HG03432 (cell line): Measurements from ENCODE around the gene JAM3.

Experiments
- ATAC-seq: cut with Tn5 transposase; IDR thresholded peaks from one replicate; pipeline ENCODE4 v1.9.1; 2021; ENCODE audit warnings: mild to moderate bottlenecking, moderate library complexity; ENCODE audit not compliant: unreplicated experiment

JAM3 gene

DNA sequence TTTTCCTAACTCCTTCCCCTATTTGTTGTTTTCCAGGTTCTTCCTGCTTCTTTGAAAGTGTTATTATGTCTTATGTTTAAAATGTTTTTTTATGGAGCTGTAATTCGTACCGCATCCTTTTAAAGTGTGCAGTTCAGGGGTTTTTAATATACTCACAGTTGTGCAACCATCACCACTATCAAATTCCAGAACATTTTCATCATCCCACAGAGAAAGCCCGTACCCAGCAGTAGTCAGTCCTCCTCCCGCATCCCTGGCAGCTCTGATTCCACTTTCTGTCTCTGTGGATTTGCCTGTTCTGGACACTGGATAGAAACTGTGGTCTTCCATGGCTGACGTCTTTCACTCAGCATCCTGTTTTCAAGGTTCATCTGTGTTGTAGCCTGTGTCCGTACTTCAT, 73.7 kb downstream of the JAM3 start:
- no peak for ATAC-seq

DNA sequence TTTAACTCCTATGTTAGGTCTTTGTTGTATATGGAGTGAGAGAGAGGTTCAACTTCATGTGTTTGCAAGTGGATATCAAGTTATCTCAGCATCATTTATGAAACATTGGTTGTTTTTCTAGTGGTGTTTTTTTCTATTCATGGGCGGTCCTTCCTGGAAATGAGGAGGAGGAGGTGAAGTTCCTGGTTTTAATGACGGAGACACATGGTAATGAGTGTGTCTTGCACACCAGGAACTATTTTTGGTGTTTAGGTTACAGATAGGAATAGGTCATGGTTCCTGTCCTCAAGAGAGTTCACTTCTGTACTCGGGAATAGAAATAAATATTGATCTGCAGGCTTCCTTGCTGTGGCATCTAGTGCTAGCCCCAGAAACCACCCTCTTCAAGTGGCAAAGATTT, 74.9 kb downstream of the JAM3 start:
- no peak for ATAC-seq

DNA sequence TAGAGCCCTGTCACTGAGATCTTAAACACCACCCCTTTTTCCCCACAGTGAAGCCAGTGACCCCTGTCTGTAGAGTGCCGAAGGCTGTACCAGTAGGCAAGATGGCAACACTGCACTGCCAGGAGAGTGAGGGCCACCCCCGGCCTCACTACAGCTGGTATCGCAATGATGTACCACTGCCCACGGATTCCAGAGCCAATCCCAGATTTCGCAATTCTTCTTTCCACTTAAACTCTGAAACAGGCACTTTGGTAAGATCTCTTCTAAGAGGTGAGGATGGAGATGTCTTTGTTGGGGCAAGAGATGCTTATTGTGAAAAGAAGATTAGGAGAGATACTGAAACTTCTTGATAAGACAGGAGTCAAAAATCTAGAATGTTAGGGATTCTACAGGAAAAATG, 75.9 kb downstream of the JAM3 start:
- no peak for ATAC-seq

DNA sequence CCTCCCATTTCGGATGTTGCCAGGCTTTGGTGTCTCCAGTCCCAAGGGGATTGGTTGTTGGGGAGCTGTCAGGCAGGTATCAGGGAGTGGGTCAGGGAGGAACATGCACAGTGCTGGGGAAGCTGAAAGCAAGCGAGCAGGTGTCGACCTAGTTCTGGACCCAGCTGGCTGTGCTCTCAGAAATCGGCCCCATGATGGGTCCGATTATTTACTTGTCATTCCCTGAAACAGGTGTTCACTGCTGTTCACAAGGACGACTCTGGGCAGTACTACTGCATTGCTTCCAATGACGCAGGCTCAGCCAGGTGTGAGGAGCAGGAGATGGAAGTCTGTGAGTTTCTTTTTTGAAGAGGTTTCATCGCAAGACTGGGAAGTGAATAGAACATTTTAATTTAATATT, 76.8 kb downstream of the JAM3 start:
- no peak for ATAC-seq

DNA sequence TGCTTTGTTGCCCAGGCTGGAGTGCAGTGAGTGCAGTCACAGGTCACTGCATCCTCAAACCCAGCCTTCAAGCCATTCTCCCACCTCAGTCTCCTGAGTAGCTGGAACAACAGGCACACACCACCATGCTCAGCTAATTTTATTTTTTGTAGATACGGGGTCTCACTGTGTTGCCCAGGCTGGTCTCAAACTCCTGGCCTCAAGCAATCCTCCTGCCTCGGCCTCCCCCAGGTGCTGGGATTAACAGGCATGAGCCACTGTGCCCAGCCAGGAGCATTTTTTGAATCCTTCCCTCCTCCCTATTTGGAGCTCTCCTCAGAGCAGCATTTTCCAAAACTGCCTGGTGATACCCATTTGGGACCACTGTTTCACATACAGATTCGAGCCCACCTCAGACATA, 77.7 kb downstream of the JAM3 start:
- ATAC-seq = no peak

DNA sequence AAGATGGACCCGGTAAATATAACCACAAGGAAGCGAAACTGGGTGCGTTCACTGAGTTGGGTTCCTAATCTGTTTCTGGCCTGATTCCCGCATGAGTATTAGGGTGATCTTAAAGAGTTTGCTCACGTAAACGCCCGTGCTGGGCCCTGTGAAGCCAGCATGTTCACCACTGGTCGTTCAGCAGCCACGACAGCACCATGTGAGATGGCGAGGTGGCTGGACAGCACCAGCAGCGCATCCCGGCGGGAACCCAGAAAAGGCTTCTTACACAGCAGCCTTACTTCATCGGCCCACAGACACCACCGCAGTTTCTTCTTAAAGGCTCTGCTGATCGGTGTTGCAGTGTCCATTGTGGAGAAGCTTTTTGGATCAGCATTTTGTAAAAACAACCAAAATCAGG, 80.5 kb downstream of the JAM3 start:
- no peak for ATAC-seq

DNA sequence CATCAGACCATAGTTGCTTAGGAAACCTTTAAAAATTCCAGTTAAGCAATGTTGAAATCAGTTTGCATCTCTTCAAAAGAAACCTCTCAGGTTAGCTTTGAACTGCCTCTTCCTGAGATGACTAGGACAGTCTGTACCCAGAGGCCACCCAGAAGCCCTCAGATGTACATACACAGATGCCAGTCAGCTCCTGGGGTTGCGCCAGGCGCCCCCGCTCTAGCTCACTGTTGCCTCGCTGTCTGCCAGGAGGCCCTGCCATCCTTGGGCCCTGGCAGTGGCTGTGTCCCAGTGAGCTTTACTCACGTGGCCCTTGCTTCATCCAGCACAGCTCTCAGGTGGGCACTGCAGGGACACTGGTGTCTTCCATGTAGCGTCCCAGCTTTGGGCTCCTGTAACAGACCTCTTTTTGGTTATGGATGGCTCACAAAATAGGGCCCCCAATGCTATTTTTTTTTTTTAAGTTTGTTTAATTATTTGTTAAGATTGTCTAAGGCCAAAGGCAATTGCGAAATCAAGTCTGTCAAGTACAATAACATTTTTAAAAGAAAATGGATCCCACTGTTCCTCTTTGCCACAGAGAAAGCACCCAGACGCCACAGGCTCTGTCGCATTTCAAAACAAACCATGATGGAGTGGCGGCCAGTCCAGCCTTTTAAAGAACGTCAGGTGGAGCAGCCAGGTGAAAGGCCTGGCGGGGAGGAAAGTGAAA, 81.5 kb downstream of the JAM3 start:
- ATAC-seq = no peak

DNA sequence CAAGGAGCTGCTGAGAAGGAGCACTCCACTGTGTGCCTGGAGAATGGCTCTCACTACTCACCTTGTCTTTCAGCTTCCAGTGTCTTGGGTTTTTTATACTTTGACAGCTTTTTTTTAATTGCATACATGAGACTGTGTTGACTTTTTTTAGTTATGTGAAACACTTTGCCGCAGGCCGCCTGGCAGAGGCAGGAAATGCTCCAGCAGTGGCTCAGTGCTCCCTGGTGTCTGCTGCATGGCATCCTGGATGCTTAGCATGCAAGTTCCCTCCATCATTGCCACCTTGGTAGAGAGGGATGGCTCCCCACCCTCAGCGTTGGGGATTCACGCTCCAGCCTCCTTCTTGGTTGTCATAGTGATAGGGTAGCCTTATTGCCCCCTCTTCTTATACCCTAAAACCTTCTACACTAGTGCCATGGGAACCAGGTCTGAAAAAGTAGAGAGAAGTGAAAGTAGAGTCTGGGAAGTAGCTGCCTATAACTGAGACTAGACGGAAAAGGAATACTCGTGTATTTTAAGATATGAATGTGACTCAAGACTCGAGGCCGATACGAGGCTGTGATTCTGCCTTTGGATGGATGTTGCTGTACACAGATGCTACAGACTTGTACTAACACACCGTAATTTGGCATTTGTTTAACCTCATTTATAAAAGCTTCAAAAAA, 82.3 kb downstream of the JAM3 start:
- ATAC-seq = no peak

DNA sequence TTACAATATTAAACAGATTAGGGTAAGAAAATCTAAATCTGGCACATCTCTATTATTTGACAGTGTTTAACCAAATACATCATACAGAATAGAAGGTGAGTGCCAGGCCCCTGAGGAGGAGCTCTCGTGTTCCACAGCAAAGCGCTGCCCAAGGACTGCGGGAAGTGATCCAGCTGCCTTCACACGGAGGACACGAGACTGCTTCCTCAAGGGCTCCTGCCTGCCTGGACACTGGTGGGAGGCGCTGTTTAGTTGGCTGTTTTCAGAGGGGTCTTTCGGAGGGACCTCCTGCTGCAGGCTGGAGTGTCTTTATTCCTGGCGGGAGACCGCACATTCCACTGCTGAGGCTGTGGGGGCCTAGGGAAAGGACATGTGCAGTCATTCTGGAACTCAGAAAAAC, 83.8 kb downstream of the JAM3 start:
- ATAC-seq = no peak

DNA sequence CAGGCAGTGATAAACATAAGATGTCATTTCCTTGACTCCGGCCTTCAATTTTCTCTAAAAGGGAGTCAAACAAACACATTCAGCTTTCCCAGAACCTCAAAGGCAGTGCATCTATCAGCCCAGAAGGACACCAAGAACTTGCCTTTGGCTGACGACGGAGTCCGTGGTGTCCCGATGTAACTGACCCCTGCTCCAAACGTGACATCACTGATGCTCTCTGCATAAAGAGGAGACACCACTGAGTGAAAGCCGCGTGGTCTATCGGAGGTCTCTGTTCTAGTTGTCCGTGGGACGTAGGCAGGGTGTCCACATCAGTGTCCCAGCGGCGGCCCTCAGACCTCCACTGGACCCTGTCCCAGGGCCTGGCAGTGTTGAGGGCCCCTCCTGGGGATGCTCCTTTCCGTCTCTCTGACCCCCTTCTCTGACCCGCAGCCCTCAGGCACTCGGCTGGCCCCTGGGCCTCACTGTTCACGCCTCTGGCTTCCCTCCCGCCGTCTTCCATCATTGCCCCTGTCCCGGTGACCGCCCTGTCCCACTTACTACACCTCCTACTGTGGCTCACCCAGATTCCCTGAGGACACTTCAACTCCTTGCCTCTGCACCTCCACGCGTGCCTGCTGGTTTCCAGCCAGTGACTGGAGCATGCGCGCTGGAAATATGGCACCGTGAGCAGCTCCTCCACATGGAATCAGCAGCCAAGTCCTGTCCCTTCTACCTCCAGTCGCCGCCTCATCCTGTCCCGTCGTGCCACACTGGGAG, 84.5 kb downstream of the JAM3 start:
- ATAC-seq = no peak

DNA sequence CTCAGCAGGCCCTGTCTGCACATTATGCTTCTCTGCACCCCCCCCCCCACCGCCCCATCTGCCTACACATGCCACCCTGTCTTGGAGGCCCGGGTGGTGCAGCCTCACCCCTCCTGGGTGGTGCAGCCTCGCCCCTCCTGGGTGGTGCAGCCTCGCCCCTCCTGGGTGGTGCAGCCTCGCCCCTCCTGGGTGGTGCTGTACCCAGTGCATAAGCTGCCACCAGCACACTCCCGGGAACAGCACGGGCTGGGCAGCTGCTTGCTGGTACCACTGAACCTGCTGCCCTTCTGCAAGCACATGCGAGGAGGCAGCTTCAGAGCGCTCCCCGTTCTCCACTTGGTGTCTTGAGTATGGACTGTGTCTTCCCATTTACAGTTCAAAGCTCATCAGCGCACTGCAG, 85.6 kb downstream of the JAM3 start:
- no peak for ATAC-seq

DNA sequence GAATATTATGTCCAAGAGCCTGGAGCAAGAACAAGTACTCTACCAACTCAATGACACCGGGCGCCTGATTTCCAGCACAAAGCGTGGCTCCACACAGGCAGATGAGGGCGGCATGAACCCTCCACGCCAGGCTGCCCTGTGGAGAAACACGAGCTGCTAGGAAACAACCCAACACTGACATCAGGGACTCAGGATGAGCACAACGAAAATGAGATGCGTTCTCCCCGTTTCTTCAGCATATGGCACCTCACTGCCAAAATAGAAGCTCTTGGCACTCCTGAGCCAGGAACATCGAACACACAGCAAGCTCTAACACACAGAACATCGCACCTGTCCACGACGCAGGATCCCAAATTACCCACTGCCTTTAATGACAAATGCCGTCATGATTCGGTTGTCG, 86.6 kb downstream of the JAM3 start:
- no peak for ATAC-seq

DNA sequence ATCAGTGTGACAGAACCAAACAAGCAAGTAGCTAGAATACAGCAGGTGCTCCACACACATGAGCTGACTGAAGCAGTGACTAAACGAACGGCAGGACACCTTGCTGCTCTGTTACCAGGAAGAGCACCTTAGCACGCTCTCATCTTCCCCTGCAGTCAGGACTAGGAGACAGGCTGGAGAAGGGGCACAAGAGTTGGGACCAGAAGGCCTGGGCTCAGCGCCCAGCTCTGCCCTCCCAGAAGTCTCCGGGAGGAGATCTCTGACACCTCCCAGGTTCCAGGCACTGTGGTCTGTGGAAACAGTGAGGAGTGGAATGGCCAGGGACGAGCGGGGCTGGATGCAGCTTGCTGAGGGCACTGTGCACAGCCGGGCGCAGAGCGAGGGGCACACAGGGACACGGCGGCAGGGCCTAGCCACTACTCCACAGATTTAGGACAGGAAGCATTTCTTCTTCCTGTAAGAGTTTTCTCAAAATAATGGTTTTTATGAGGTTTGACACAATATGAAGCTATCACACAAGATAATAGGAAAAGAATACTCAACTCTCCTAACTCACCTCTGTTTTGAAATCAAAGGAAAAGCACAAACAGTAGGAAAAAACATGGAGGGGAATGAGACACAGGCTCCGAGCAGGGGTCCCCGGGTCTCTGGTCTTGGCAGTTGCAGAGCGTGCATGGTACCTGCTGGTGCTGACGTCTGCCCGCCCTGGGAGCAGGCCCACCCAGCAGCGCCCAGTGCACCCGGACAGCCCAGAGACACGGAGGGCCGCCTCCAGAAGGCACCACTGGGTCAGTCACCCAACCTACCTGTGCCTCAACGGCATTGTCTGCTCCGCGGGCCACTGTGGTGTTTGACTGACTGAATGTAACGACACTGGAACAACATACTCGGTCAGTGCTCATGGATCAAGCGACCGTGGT, 87.3 kb downstream of the JAM3 start:
- ATAC-seq = no peak

DNA sequence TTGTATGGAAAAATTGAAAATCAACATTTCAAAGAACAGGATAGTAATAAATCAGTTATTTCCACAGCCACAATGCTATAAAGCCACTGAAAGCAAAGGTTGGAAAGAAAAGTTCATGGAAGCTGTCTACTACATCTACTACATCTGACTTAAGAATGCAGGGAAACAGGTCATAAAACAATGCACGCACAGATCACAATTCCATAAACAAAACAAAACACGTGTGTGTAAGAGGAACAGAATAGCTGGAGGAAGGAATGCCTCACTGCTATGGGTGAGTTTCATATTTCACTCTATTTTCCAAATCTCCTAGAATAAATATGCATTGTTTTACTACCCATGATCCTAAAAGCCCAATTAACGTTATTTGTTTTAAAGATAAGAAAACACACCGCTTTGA, 88.6 kb downstream of the JAM3 start:
- no peak for ATAC-seq

DNA sequence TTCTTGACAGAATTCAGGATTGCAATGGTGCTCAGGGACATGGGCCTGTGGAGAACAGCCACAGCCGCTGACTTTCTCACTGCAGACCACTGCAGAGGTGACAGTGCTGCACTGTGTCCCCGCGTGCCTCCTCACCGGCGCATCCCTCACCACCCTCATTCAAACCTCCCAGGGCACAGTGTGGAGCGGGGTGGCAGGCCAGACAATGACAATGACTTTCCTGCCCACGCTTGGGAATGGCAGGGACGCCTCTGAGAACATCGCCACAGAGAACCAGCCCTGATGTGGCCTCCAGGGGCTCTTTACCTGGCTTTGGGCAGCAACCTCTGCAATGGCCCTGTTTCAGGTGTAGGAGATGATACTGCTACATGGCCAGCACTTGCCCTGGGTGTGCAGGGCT, 89.2 kb downstream of the JAM3 start:
- ATAC-seq = no peak

DNA sequence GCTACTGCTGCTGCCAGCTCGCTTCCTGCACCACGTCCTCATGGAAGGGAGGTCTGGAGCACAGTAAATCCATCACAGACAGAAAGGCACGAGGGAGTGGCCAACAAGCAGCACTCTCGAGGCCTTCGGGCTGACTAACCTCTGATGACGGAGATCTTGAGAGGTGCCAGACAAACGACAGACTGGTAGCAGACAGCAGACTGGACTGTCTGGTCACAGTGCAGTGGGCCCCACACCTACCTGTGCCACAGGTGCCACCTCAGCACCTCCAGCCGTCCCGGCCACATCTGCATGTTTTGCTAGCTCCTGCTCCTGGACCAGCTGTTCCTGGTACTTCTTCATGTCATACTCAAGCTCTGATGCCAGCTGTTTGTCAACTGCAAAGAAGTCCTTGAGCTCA, 90.8 kb downstream of the JAM3 start:
- ATAC-seq = no peak

DNA sequence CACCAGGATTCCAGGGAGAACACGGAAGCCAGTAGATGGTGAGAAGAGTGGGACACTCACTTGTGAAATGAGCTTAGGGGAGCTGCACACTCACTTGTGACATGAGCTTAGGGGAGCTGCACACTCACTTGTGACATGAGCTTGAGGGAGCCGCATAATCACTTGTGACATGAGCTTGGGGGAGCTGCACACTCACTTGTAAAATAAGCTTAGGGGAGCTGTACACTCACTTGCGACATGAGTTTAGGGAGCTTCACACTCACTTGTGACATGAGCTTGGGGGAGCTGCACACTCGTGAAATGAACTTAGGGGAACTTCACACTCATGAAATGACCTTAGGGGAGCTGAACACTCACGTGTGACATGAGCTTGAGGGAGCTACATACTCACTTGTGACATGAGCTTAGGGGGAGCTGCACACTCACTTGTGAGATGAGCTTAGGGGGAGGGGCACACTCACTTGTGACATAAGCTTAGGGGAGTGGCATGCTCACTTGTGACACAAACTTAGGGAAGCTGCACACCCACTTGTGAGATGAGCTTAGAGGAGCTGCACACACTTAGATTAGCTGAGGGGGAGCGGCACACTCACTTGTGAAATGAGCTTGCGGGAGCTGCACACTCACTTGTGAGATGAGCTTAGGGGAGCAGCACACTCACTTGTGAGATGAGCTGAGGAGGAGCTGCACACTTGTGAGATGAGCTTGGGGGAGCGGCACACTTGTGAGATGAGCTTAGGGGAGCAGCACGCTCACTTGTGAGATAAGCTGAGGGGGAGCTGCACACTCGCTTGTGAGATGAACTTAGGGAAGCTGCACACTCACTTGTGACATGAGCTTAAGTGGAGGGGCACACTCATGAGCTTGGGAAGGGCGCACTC, 95.9 kb downstream of the JAM3 start:
- no peak for ATAC-seq

DNA sequence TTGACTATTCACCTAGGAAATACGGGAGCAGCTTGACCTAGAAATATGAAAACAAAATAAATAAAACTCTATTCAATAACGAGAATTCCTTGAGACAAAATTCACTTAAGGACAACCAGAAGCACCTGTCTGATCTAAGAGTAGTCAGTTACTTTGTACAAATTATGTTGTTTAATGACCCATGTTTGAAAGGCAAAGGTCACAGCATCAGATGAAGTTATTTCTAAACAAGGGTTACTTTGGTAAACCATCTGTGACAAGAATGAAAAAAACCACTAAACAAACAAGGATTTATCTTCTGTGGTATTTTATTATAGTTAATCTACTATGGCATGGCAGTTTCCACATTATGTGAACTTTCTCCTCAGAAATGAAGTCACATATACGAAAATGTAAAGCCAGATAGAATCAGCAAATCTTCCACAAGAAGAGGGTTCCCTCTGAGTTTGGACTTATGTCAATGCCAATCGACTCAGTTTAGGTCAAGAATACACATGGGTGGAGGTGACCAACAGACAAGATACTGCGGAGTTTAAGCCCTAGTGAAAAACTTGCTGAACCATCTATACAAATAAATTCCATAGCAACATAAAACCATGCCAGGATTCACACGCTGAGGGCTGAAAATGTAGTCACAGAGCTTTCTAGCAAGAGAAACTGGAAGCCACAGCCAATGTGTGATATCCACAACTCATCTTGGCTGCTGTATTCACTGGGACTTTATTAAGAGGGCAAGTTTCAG, 101.5 kb downstream of the JAM3 start:
- no peak for ATAC-seq

DNA sequence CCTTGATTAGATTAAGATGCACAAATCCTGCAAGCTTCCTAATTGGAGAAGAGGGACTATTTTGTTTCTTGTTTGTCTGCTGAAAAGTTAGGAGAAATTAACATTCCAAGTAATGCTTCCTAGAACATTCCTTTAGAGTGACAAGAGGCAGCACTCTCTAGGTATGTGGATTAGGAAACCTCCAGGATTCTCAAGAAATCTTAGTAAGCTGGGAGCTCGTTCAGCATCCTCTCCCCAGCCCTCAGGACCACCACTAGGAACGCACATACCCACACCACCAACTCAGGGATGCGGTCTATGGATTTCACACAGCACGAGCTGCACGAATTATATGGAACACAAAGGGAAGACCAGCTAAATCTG, 102.0 kb downstream of the JAM3 start:
- no peak for ATAC-seq

DNA sequence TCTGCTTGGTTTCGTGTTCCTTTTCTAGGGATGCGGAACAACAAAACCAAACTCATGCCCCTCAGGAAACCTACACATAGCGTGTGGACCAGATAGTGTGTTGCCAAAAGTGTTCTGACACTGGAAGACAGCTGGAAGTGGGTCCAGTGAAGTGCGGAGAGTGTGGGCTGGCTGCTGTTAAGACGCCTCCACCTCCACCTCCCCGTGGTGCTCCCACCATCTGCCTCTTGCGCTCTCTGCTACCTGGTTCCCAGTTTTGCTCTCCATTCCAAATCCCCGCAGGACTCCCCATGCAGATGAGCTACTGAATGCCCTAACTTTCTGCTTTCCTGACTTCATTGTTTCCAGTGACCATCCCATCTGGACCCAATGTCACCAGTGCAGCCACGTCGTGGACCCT, 103.1 kb downstream of the JAM3 start:
- ATAC-seq = no peak
